Gastroesophageal sphincter (tissue), 4 donors: ENCODE data around the gene CNNM3. TPM values are rescaled to one million over a fixed set of nuclear protein-coding genes. Genes with fewer than 3 reads are reported as not detected.

ENCODE experiments used
- ATAC-seq: fragments of 150-250 bp; one replicate; pipeline ENCODE4 v1.9.1; 2016; ENCODE audit warnings: mild to moderate bottlenecking, moderate library complexity
- H3K27ac ChIP-seq, 4 donors: fragments of 200-600 bp; sonication (generic) in 3 of 4; 1 replicate in 3 of 4; 2 replicates in 1 of 4; pipeline ENCODE4 v1.5.1; 2016 to 2019
- H3K27me3 ChIP-seq: fragments of 200-600 bp; sonication (generic); one replicate; pipeline ENCODE4 v1.5.1; 2019
- H3K36me3 ChIP-seq, 2 donors: fragments of 200-600 bp; sonication (generic); one replicate each; pipeline ENCODE4 v1.5.1; 2019; ENCODE audit warnings: control low read depth in 1 of 2
- H3K4me1 ChIP-seq, 3 donors: fragments of 200-600 bp; sonication (generic); 1 replicate in 2 of 3; 2 replicates in 1 of 3; pipeline ENCODE4 v1.5.1; 2016 to 2019; ENCODE audit warnings: control low read depth in 2 of 3
- H3K4me3 ChIP-seq, 2 donors: fragments of 200-600 bp; sonication (generic); one replicate each; pipeline ENCODE4 v1.5.1; 2019; ENCODE audit warnings: mild to moderate bottlenecking in 1 of 2, moderate library complexity in 1 of 2
- H3K9me3 ChIP-seq, 3 donors: fragments of 200-600 bp; sonication (generic); one replicate each; pipeline ENCODE4 v1.5.1; 2017 to 2019; ENCODE audit warnings: control low read depth in 2 of 3
- CTCF ChIP-seq, 4 experiments: fragments of 200-600 bp in 2 of 4; fragments of 450-650 bp in 2 of 4; sonication (generic) in 1 of 4; IDR thresholded peaks; one replicate each; pipeline ENCODE4 v1.5.1; 2017 to 2019; ENCODE audit warnings: antibody characterized with exemption in 4 of 4, mild to moderate bottlenecking in 2 of 4, moderate library complexity in 2 of 4
- EP300 ChIP-seq: sonication (generic); formaldehyde crosslinking; IDR thresholded peaks from one replicate; pipeline ENCODE4 v1.6.1; 2017; ENCODE audit warnings: antibody characterized with exemption, mild to moderate bottlenecking
- POLR2A ChIP-seq, 2 donors: fragments of 450-650 bp; IDR thresholded peaks; one replicate each; pipeline ENCODE4 v1.6.1; 2017; ENCODE audit warnings: antibody characterized with exemption in 2 of 2, mild to moderate bottlenecking in 2 of 2, moderate library complexity in 1 of 2
- POLR2AphosphoS5 ChIP-seq: sonication (generic); formaldehyde crosslinking; IDR thresholded peaks from one replicate; pipeline ENCODE4 v1.6.1; 2017; ENCODE audit warnings: antibody characterized with exemption
- WGBS, 2 donors: methylation state at CpG; one replicate each; pipeline ENCODE4 v1.1.5; 2018; ENCODE audit warnings: low coverage in 1 of 2; 5-methylcytosine and 5-hydroxymethylcytosine counted together
- total RNA-seq, 4 donors: library from RNA; depleted of rRNA; stranded (reverse); fragments of >200 nt; gene quantifications; one replicate each; pipeline ENCODE4 v1.1.0, GENCODE V29; 2016

The CNNM3 gene
- total RNA-seq, 4 donors from 2014 or later: 10.4 to 21.6 (median 18.9) TPM

DNA sequence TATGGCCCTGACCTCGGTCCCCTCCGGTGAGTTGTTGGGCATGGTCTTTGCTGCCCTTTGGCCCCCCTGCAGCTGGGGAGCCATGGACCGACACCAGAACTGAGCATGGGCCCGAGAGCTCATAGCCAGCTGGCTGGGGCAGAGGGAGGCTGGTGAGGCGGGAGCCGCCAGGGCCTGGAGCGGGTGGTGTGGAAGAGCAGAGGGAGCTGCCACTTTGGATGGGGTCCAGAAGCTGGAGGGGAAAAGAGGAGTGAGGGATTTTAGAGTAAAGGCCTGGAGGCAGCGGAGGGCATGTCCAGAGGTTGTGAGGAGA lies 16.5 kb upstream of the CNNM3 start:
- no peak for ATAC-seq
- Histone ChIP-seq H3K27ac (no peak overlapping the region), H3K4me1 (peaks cover 0 to 9% (median 0%) of the 10 kb centered on the region in 3 donors), H3K4me3 (no peak overlapping the region), H3K9me3 (no peaks in the 10 kb centered on the region), H3K36me3 (peaks cover 0 to 57% of the 10 kb centered on the region in 2 donors), H3K27me3 (no peaks in the 10 kb centered on the region)
- WGBS, 2 donors: 80 to 88% methylated on average over 1 to 5 of the region's 8 CpGs
- TF ChIP-seq POLR2AphosphoS5 (no peak), EP300 (no peak), CTCF (IDR thresholded peaks at IDR 0.05) (no peak), POLR2A (IDR thresholded peaks at IDR 0.05) (no peak)

- Histone ChIP-seq H3K9me3 (no peaks in the 10 kb centered on the region), H3K36me3 (peaks cover 0 to 59% of the 10 kb centered on the region in 2 donors), H3K27ac (no peak overlapping the region), H3K4me3 (no peak overlapping the region), H3K27me3 (no peaks in the 10 kb centered on the region), H3K4me1 (peaks cover 0 to 9% (median 0%) of the 10 kb centered on the region in 3 donors)
- WGBS, 2 donors: 83 to 100% methylated on average over 2 to 5 of the region's 27 CpGs
- TF ChIP-seq POLR2AphosphoS5: no peak
- TF ChIP-seq POLR2A (IDR thresholded peaks at IDR 0.05): no peak
- no peak for TF ChIP-seq EP300
- no peak for TF ChIP-seq CTCF (IDR thresholded peaks at IDR 0.05)
- no peak for ATAC-seq
These were observed 15.7 kb upstream of the CNNM3 start for GRCh38 chr2:96800061-96801004.

GRCh38 chr2:96801005-96801785 lies 14.9 kb upstream of the CNNM3 start:
- Histone ChIP-seq H3K4me3 (no peak overlapping the region), H3K27me3 (no peaks in the 10 kb centered on the region), H3K4me1 (peaks cover 0 to 9% (median 0%) of the 10 kb centered on the region in 3 donors), H3K9me3 (no peaks in the 10 kb centered on the region), H3K36me3 (peaks cover 0 to 59% of the 10 kb centered on the region in 2 donors), H3K27ac (no peak overlapping the region)
- peak; percentile 86 for ATAC-seq
- no peak for TF ChIP-seq EP300
- no peak for TF ChIP-seq POLR2A (IDR thresholded peaks at IDR 0.05)
- TF ChIP-seq POLR2AphosphoS5: peak; percentile 39
- peak in 3 of 4 experiments; percentile 81 to 93 (median 85) for TF ChIP-seq CTCF (IDR thresholded peaks at IDR 0.05)
- 17 to 50% methylated on average over 2 to 4 of the region's 15 CpGs for WGBS, 2 donors

- Histone ChIP-seq H3K4me3 (no peak overlapping the region), H3K27ac (no peak overlapping the region), H3K36me3 (peaks cover 0 to 56% of the 10 kb centered on the region in 2 donors), H3K9me3 (no peaks in the 10 kb centered on the region), H3K27me3 (no peaks in the 10 kb centered on the region), H3K4me1 (peaks cover 0 to 9% (median 0%) of the 10 kb centered on the region in 3 donors)
- no peak for ATAC-seq
- 80 to 100% methylated on average over 1 to 4 of the region's 10 CpGs for WGBS, 2 donors
- TF ChIP-seq POLR2AphosphoS5: no peak
- no peak for TF ChIP-seq CTCF (IDR thresholded peaks at IDR 0.05)
- no peak for TF ChIP-seq POLR2A (IDR thresholded peaks at IDR 0.05)
- TF ChIP-seq EP300: no peak
These were observed 14.1 kb upstream of the CNNM3 start for GRCh38 chr2:96801786-96802595.
